ENCODE measurements around the gene OTC. TPM values are rescaled to one million over a fixed set of nuclear protein-coding genes. Genes with fewer than 3 reads are reported as not detected.

Gene OTC
- total RNA-seq, 1 experiment from 2014 or later = not detected

DNA sequence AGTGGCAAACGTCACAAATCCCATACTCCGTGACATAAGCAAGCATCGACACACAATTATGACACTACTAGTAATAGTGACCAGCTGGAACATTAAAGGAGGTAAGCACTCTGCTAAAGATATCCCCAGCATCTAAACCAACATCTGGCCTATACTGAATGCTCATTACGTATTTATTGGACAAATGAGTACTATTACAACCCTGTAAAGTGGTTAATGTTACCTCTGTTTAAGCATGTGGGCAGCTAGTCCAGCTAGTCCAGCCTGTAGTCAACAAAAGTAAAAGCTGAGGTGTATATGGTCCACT lies 24.7 kb upstream of the OTC start:
- no TSS peak for BruUV-seq (replicated peaks)
- intact Hi-C loops (cut with micrococcal nuclease; ENCODE audit: unreplicated experiment) = loop anchor here (1.0 kb wide), 3 partner anchors 23 to 135 kb away; no protein-coding TSS in a partner anchor

GRCh38 chrX:38332505-38332904 lies 19.9 kb upstream of the OTC start:
- Mint-ChIP-seq H3K27me3 (ENCODE audit: insufficient read depth, unreplicated experiment) (no peaks in the 10 kb centered on the region), H3K4me3 (ENCODE audit: unreplicated experiment) (no peak overlapping the region), H3K27ac (ENCODE audit: unreplicated experiment) (no peak overlapping the region), H3K36me3 (ENCODE audit: insufficient read depth, unreplicated experiment) (no peaks in the 10 kb centered on the region), H3K9me3 (ENCODE audit: unreplicated experiment) (no peaks in the 10 kb centered on the region), H3K4me1 (ENCODE audit: low read depth, unreplicated experiment) (no peaks in the 10 kb centered on the region)
- ChIA-PET CTCF (no interaction called here), POLR2A (no interaction called here)
- H3K36me3 ChIP-seq (ENCODE audit: control insufficient read depth, insufficient read depth, low read length) = no peaks in the 10 kb centered on the region
- no peak for DNase-seq
- no peaks in the 10 kb centered on the region for H3K27me3 ChIP-seq (replicated peaks; ENCODE audit: control insufficient read depth, insufficient read depth, low read length)
- no peaks in the 10 kb centered on the region for H3K9me3 ChIP-seq
- no peak overlapping the region for H3K4me3 ChIP-seq (ENCODE audit: low read depth, low read length)
- intact Hi-C loops (cut with micrococcal nuclease; ENCODE audit: unreplicated experiment) = no loop called here
- TF ChIP-seq CTCF (IDR thresholded peaks at IDR 0.05; ENCODE audit: insufficient read depth in 1 of 2, low read depth in 1 of 2, low read length in 1 of 2, severe bottlenecking in 1 of 2, unreplicated experiment in 1 of 2) = no peak
- no peaks in the 10 kb centered on the region for H3K4me1 ChIP-seq
- BruUV-seq (replicated peaks) = no TSS peak

More for the DNA sequence above, 24.7 kb upstream of the OTC start:
- H3K36me3 Mint-ChIP-seq (ENCODE audit: insufficient read depth, unreplicated experiment) = no peaks in the 10 kb centered on the region
- Histone ChIP-seq H3K4me1 (no peaks in the 10 kb centered on the region), H3K9me3 (no peaks in the 10 kb centered on the region), H3K36me3 (ENCODE audit: control insufficient read depth, insufficient read depth, low read length) (no peaks in the 10 kb centered on the region), H3K4me3 (ENCODE audit: low read depth, low read length) (peak overlapping the region; percentile 14; the same call in 1 of the 2 replicates), H3K27me3 (replicated peaks; ENCODE audit: control insufficient read depth, insufficient read depth, low read length) (no peaks in the 10 kb centered on the region)
- no peaks in the 10 kb centered on the region for H3K4me1 Mint-ChIP-seq (ENCODE audit: low read depth, unreplicated experiment)
- H3K4me3 Mint-ChIP-seq (ENCODE audit: unreplicated experiment) = peak overlapping the region; percentile 89
- TF ChIP-seq CTCF (IDR thresholded peaks at IDR 0.05; ENCODE audit: insufficient read depth in 1 of 2, low read depth in 1 of 2, low read length in 1 of 2, severe bottlenecking in 1 of 2, unreplicated experiment in 1 of 2) = no peak
- H3K9me3 Mint-ChIP-seq (ENCODE audit: unreplicated experiment) = no peaks in the 10 kb centered on the region
- H3K27ac Mint-ChIP-seq (ENCODE audit: unreplicated experiment) = peak overlapping the region; percentile 97
- no peak for DNase-seq
- ChIA-PET POLR2A (interaction anchor here (1.1 kb wide), 1 partner anchor 15 kb away, joined by 11 read pairs; no protein-coding TSS in a partner anchor), CTCF (interaction anchor here (0.8 to 2.4 kb wide), 6 partner anchors 24 to 136 kb away, joined by 4 to 13 read pairs (median 8); partner anchors contain the start of gene SRPX)
- H3K27me3 Mint-ChIP-seq (ENCODE audit: insufficient read depth, unreplicated experiment) = no peaks in the 10 kb centered on the region

DNA sequence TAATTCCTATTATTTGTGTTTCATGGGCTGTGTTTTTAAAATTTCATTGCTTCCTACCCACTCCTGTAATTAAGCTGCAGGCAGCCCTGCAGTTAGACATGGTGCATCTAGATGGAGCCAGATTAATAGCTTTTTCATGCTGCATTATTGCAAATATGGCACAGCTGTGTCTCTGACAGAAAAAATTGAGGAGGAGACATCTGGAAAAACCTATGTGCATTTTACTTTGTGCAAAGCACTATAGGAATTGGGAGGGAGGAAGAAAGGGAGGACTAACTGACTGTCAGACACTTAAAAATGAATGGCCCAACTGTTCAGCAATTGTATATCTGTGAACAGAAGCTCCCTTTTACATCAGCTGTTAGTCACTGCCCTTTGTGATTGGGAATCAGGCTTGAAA lies 17.0 kb upstream of the OTC start:
- H3K27me3 ChIP-seq (replicated peaks; ENCODE audit: control insufficient read depth, insufficient read depth, low read length) = no peaks in the 10 kb centered on the region
- H3K9me3 ChIP-seq = no peaks in the 10 kb centered on the region
- Mint-ChIP-seq H3K4me3 (ENCODE audit: unreplicated experiment) (no peak overlapping the region), H3K27me3 (ENCODE audit: insufficient read depth, unreplicated experiment) (no peaks in the 10 kb centered on the region), H3K4me1 (ENCODE audit: low read depth, unreplicated experiment) (no peaks in the 10 kb centered on the region), H3K9me3 (ENCODE audit: unreplicated experiment) (no peaks in the 10 kb centered on the region), H3K36me3 (ENCODE audit: insufficient read depth, unreplicated experiment) (no peaks in the 10 kb centered on the region), H3K27ac (ENCODE audit: unreplicated experiment) (no peak overlapping the region)
- BruUV-seq (replicated peaks) = no TSS peak
- intact Hi-C loops (cut with micrococcal nuclease; ENCODE audit: unreplicated experiment) = loop anchor here (1.0 kb wide), 2 partner anchors 23 to 41 kb away; no protein-coding TSS in a partner anchor
- H3K4me3 ChIP-seq (ENCODE audit: low read depth, low read length) = no peak overlapping the region
- DNase-seq = no peak
- POLR2A ChIA-PET = no interaction called here
- peak; percentile 13 to 35 for TF ChIP-seq CTCF (IDR thresholded peaks at IDR 0.05; ENCODE audit: insufficient read depth in 1 of 2, low read depth in 1 of 2, low read length in 1 of 2, severe bottlenecking in 1 of 2, unreplicated experiment in 1 of 2)
- no peaks in the 10 kb centered on the region for H3K4me1 ChIP-seq
- CTCF ChIA-PET = interaction anchor here (0.8 to 1.3 kb wide), 3 partner anchors 8 to 319 kb away, joined by 3 read pairs; no protein-coding TSS in a partner anchor
- H3K36me3 ChIP-seq (ENCODE audit: control insufficient read depth, insufficient read depth, low read length) = no peaks in the 10 kb centered on the region

All from Caco-2 (cell line).